GM23338 (cell line): ENCODE data around the gene URI1. TPM values are rescaled to one million over a fixed set of nuclear protein-coding genes. Genes with fewer than 3 reads are reported as not detected.

ENCODE experiments used
- ATAC-seq: fragments of 200-7000 bp; cut with Tn5 transposase; 3 replicates; pipeline ENCODE4 v1.9.1; 2020
- DNase-seq: peaks from one replicate; pipeline ENCODE4 v3.0.0-alpha.2; 2015; ENCODE audit warnings: low spot score
- H2AFZ ChIP-seq: fragments of 200-600 bp; sonication (generic); 2 replicates; pipeline ENCODE4 v1.8.0; 2016; ENCODE audit warnings: antibody characterized with exemption, mild to moderate bottlenecking, moderate library complexity
- H3F3A ChIP-seq: fragments of 200-600 bp; sonication (generic); replicated peaks from 2 replicates; pipeline ENCODE4 v1.8.0; 2017; ENCODE audit warnings: antibody characterized with exemption, mixed run types, low read depth
- H3K27ac ChIP-seq: fragments of 200-600 bp; sonication (generic); 2 replicates; pipeline ENCODE4 v1.6.1; 2016; ENCODE audit warnings: low read depth
- H3K27me3 ChIP-seq: fragments of 200-600 bp; sonication (generic); 2 replicates; pipeline ENCODE4 v1.8.0; 2016; ENCODE audit warnings: mild to moderate bottlenecking, mixed run types, moderate library complexity; ENCODE audit not compliant: insufficient read depth
- H3K36me3 ChIP-seq: fragments of 200-600 bp; sonication (generic); 2 replicates; pipeline ENCODE4 v1.8.0; 2016; ENCODE audit warnings: mild to moderate bottlenecking; ENCODE audit not compliant: insufficient read depth
- H3K4me1 ChIP-seq: fragments of 200-600 bp; sonication (generic); 2 replicates; pipeline ENCODE4 v1.8.0; 2016; ENCODE audit warnings: mild to moderate bottlenecking, moderate library complexity; ENCODE audit not compliant: insufficient read depth
- H3K4me2 ChIP-seq: fragments of 200-600 bp; sonication (generic); 2 replicates; pipeline ENCODE4 v1.7.1; 2017; ENCODE audit warnings: mixed run types
- H3K4me3 ChIP-seq: fragments of 200-600 bp; sonication (generic); 2 replicates; pipeline ENCODE4 v1.6.1; 2016; ENCODE audit warnings: mixed run types
- H3K79me2 ChIP-seq: fragments of 200-600 bp; sonication (generic); replicated peaks from 2 replicates; pipeline ENCODE4 v1.8.0; 2017; ENCODE audit warnings: mild to moderate bottlenecking; ENCODE audit not compliant: insufficient read depth
- H3K9me2 ChIP-seq: fragments of 200-600 bp; sonication (generic); 2 replicates; pipeline ENCODE4 v1.8.0; 2017; ENCODE audit not compliant: insufficient read depth
- H4K20me1 ChIP-seq: fragments of 200-600 bp; sonication (generic); replicated peaks from 2 replicates; pipeline ENCODE4 v1.8.0; 2017; ENCODE audit warnings: mild to moderate bottlenecking; ENCODE audit not compliant: insufficient read depth
- H3K27ac Mint-ChIP-seq: 2 replicates; pipeline ENCODE4 v1.8.0; 2020; ENCODE audit warnings: inconsistent platforms, mild to moderate bottlenecking, moderate library complexity, mixed read lengths
- H3K27me3 Mint-ChIP-seq: 3 replicates; pipeline ENCODE4 v1.8.0; 2022; ENCODE audit warnings: low read depth, mild to moderate bottlenecking, moderate library complexity, mixed read lengths, inconsistent platforms; ENCODE audit not compliant: insufficient read depth, poor library complexity
- H3K36me3 Mint-ChIP-seq: 3 replicates; pipeline ENCODE4 v1.8.0; 2021; ENCODE audit warnings: low read depth, mild to moderate bottlenecking, inconsistent platforms, moderate library complexity, mixed read lengths
- H3K4me1 Mint-ChIP-seq: 3 replicates; pipeline ENCODE4 v1.8.0; 2020; ENCODE audit warnings: mild to moderate bottlenecking, inconsistent platforms, mixed read lengths
- H3K4me3 Mint-ChIP-seq: 3 replicates; pipeline ENCODE4 v1.8.0; 2021; ENCODE audit warnings: moderate library complexity, mild to moderate bottlenecking, inconsistent platforms, mixed read lengths
- H3K9me3 Mint-ChIP-seq: 3 replicates; pipeline ENCODE4 v1.8.0; 2020; ENCODE audit warnings: moderate library complexity, mild to moderate bottlenecking, inconsistent platforms, mixed read lengths
- EZH2 ChIP-seq: fragments of 200-600 bp; sonication (generic); IDR thresholded peaks from one replicate; pipeline ENCODE4 v1.8.0; 2017; ENCODE audit warnings: antibody characterized with exemption, mild to moderate bottlenecking, low read depth; ENCODE audit not compliant: unreplicated experiment
- EZH2phosphoT487 ChIP-seq: fragments of 200-600 bp; sonication (generic); IDR thresholded peaks from one replicate; pipeline ENCODE4 v1.8.1; 2018; ENCODE audit warnings: antibody characterized with exemption; ENCODE audit not compliant: unreplicated experiment
- JUNB ChIP-seq: IDR thresholded peaks from one replicate; pipeline ENCODE4 v1.6.1; 2016; ENCODE audit warnings: antibody characterized with exemption; ENCODE audit not compliant: unreplicated experiment
- NANOG ChIP-seq: IDR thresholded peaks from 2 replicates; pipeline ENCODE4 v1.6.1; 2016; ENCODE audit warnings: antibody characterized with exemption, borderline replicate concordance
- STAT1 ChIP-seq: IDR thresholded peaks from one replicate; pipeline ENCODE4 v1.6.1; 2016; ENCODE audit warnings: antibody characterized with exemption; ENCODE audit not compliant: unreplicated experiment
- ZNF114 ChIP-seq: fragments of 250-450 bp; sonication (Bioruptor Pico); IDR thresholded peaks from 2 replicates; pipeline ENCODE4 v1.5.0; 2020; ENCODE audit warnings: mild to moderate bottlenecking, moderate library complexity
- ZNF331 ChIP-seq: fragments of 250-450 bp; sonication (Bioruptor Pico); IDR thresholded peaks from 2 replicates; pipeline ENCODE4 v1.5.0; 2020; ENCODE audit warnings: low read depth, mild to moderate bottlenecking, moderate library complexity
- polyA plus RNA-seq: library from polyadenylated mRNA; unstranded; fragments of >200 nt; fragmentation: Nextera tagmentation; extraction: Ambion mirVana; gene quantifications from 2 replicates; pipeline ENCODE4 v1.2.1, GENCODE V29; 2016
- total RNA-seq: library from RNA; depleted of rRNA; stranded (reverse); fragments of >200 nt; shearing (Covaris generic); gene quantifications from 2 replicates; pipeline ENCODE4 v1.2.3, GENCODE V29; 2014
- TF ChIP-seq, protein P1 (sequence below): IDR thresholded peaks from 2 replicates; pipeline ENCODE4 v1.6.1; 2016; ENCODE audit warnings: antibody characterized with exemption
- TF ChIP-seq, protein P2 (sequence below), 2 experiments: fragments of 200-600 bp in 1 of 2; sonication (generic) in 1 of 2; conservative IDR thresholded peaks; 2 replicates each; pipeline versions ENCODE4 v1.5.1 to v1.6.1; 2016 to 2017; ENCODE audit warnings: antibody characterized with exemption in 2 of 2, low read depth in 2 of 2, mild to moderate bottlenecking in 2 of 2, moderate library complexity in 1 of 2
- TF ChIP-seq, protein P3 (sequence below): fragments of 250-450 bp; sonication (Bioruptor Pico); IDR thresholded peaks from 2 replicates; pipeline ENCODE4 v1.5.0; 2020; ENCODE audit warnings: mild to moderate bottlenecking, moderate library complexity

URI1 gene
- total and polyA plus RNA-seq, 2 experiments from 2014 or later, result 27.6 to 68.4 TPM

DNA sequence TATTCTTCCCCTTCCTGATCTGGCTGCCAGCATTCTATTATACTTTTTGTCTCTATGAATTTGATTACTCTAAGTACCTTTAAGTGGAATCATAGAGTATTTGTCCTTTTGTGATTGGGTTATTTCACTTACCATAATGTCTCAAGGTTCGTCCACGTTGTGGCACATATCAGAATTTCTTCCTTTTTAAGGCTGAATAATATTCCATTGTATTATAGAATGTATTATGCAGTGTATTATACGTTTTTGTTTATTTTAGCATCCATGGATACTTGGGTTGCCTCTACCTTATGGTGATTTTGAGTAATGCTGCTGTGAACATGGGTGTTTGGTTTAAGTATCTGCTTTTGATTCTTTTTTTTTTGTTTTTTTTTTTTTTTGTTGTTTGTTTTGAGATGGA is 19.3 kb downstream of the URI1 start:
- no peaks in the 10 kb centered on the region for H3K9me2 ChIP-seq
- H3K27me3 ChIP-seq, result no peaks in the 10 kb centered on the region
- TF ChIP-seq EZH2phosphoT487 (no peak), JUNB (no peak), ZNF114 (no peak), STAT1 (no peak)
- TF ChIP-seq, protein P1, sequence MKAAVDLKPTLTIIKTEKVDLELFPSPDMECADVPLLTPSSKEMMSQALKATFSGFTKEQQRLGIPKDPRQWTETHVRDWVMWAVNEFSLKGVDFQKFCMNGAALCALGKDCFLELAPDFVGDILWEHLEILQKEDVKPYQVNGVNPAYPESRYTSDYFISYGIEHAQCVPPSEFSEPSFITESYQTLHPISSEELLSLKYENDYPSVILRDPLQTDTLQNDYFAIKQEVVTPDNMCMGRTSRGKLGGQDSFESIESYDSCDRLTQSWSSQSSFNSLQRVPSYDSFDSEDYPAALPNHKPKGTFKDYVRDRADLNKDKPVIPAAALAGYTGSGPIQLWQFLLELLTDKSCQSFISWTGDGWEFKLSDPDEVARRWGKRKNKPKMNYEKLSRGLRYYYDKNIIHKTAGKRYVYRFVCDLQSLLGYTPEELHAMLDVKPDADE, result no peak
- TF ChIP-seq, protein P2, sequence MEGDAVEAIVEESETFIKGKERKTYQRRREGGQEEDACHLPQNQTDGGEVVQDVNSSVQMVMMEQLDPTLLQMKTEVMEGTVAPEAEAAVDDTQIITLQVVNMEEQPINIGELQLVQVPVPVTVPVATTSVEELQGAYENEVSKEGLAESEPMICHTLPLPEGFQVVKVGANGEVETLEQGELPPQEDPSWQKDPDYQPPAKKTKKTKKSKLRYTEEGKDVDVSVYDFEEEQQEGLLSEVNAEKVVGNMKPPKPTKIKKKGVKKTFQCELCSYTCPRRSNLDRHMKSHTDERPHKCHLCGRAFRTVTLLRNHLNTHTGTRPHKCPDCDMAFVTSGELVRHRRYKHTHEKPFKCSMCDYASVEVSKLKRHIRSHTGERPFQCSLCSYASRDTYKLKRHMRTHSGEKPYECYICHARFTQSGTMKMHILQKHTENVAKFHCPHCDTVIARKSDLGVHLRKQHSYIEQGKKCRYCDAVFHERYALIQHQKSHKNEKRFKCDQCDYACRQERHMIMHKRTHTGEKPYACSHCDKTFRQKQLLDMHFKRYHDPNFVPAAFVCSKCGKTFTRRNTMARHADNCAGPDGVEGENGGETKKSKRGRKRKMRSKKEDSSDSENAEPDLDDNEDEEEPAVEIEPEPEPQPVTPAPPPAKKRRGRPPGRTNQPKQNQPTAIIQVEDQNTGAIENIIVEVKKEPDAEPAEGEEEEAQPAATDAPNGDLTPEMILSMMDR (conservative IDR thresholded peaks at IDR 0.05; ENCODE audit: low read depth in 2 of 2), result no peak
- no peak for DNase-seq
- H3K4me2 ChIP-seq, result no peak overlapping the region
- Mint-ChIP-seq H3K9me3 (no peaks in the 10 kb centered on the region), H3K36me3 (no peaks in the 10 kb centered on the region), H3K27ac (no peak overlapping the region; the same call in 1 of the 2 replicates), H3K4me1 (peaks cover 33% of the 10 kb centered on the region), H3K27me3 (peaks cover 3% of the 10 kb centered on the region), H3K4me3 (no peak overlapping the region)
- H3K4me1 ChIP-seq, result peaks cover 14% of the 10 kb centered on the region; the same call in 1 of the 2 replicates
- no peaks in the 10 kb centered on the region for H3F3A ChIP-seq
- H2AFZ ChIP-seq, result no peak overlapping the region
- peaks cover 100% of the 10 kb centered on the region for H3K79me2 ChIP-seq
- H3K36me3 ChIP-seq, result no peaks in the 10 kb centered on the region
- ATAC-seq, result no peak
- no peak overlapping the region for H3K27ac ChIP-seq
- no peak overlapping the region for H3K4me3 ChIP-seq
- peaks cover 29% of the 10 kb centered on the region for H4K20me1 ChIP-seq

GRCh38 chr19:29962793-29963192 is 20.8 kb downstream of the URI1 start:
- no peaks in the 10 kb centered on the region for H3K9me2 ChIP-seq
- H3K4me2 ChIP-seq, result no peak overlapping the region
- no peaks in the 10 kb centered on the region for H3K36me3 Mint-ChIP-seq
- H4K20me1 ChIP-seq, result peaks cover 36% of the 10 kb centered on the region
- no peaks in the 10 kb centered on the region for H3K36me3 ChIP-seq
- H3K4me1 ChIP-seq, result peaks cover 17% of the 10 kb centered on the region; the same call in 1 of the 2 replicates
- no peak overlapping the region for H2AFZ ChIP-seq
- H3K4me3 ChIP-seq, result no peak overlapping the region
- peaks cover 3% of the 10 kb centered on the region for H3K27me3 Mint-ChIP-seq
- peaks cover 35% of the 10 kb centered on the region for H3K4me1 Mint-ChIP-seq
- H3K27ac Mint-ChIP-seq, result no peak overlapping the region
- no peaks in the 10 kb centered on the region for H3K9me3 Mint-ChIP-seq
- no peak overlapping the region for H3K4me3 Mint-ChIP-seq
- peaks cover 100% of the 10 kb centered on the region for H3K79me2 ChIP-seq
- H3K27ac ChIP-seq, result no peak overlapping the region
- ATAC-seq (no peak), DNase-seq (no peak)
- no peaks in the 10 kb centered on the region for H3F3A ChIP-seq
- no peaks in the 10 kb centered on the region for H3K27me3 ChIP-seq
- TF ChIP-seq EZH2 (no peak), ZNF331 (no peak), NANOG (no peak)
- TF ChIP-seq, protein P3, sequence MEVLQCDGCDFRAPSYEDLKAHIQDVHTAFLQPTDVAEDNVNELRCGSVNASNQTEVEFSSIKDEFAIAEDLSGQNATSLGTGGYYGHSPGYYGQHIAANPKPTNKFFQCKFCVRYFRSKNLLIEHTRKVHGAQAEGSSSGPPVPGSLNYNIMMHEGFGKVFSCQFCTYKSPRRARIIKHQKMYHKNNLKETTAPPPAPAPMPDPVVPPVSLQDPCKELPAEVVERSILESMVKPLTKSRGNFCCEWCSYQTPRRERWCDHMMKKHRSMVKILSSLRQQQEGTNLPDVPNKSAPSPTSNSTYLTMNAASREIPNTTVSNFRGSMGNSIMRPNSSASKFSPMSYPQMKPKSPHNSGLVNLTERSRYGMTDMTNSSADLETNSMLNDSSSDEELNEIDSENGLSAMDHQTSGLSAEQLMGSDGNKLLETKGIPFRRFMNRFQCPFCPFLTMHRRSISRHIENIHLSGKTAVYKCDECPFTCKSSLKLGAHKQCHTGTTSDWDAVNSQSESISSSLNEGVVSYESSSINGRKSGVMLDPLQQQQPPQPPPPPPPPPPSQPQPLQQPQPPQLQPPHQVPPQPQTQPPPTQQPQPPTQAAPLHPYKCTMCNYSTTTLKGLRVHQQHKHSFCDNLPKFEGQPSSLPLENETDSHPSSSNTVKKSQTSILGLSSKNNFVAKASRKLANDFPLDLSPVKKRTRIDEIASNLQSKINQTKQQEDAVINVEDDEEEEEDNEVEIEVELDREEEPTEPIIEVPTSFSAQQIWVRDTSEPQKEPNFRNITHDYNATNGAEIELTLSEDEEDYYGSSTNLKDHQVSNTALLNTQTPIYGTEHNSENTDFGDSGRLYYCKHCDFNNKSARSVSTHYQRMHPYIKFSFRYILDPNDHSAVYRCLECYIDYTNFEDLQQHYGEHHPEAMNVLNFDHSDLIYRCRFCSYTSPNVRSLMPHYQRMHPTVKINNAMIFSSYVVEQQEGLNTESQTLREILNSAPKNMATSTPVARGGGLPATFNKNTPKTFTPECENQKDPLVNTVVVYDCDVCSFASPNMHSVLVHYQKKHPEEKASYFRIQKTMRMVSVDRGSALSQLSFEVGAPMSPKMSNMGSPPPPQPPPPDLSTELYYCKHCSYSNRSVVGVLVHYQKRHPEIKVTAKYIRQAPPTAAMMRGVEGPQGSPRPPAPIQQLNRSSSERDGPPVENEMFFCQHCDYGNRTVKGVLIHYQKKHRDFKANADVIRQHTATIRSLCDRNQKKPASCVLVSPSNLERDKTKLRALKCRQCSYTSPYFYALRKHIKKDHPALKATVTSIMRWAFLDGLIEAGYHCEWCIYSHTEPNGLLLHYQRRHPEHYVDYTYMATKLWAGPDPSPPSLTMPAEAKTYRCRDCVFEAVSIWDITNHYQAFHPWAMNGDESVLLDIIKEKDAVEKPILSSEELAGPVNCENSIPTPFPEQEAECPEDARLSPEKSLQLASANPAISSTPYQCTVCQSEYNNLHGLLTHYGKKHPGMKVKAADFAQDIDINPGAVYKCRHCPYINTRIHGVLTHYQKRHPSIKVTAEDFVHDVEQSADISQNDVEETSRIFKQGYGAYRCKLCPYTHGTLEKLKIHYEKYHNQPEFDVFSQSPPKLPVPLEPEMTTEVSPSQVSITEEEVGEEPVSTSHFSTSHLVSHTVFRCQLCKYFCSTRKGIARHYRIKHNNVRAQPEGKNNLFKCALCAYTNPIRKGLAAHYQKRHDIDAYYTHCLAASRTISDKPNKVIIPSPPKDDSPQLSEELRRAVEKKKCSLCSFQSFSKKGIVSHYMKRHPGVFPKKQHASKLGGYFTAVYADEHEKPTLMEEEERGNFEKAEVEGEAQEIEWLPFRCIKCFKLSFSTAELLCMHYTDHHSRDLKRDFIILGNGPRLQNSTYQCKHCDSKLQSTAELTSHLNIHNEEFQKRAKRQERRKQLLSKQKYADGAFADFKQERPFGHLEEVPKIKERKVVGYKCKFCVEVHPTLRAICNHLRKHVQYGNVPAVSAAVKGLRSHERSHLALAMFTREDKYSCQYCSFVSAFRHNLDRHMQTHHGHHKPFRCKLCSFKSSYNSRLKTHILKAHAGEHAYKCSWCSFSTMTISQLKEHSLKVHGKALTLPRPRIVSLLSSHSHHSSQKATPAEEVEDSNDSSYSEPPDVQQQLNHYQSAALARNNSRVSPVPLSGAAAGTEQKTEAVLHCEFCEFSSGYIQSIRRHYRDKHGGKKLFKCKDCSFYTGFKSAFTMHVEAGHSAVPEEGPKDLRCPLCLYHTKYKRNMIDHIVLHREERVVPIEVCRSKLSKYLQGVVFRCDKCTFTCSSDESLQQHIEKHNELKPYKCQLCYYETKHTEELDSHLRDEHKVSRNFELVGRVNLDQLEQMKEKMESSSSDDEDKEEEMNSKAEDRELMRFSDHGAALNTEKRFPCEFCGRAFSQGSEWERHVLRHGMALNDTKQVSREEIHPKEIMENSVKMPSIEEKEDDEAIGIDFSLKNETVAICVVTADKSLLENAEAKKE (CRISPR knock-in tag), result no peak
